ENCODE data around the gene NUP54. TPM values are rescaled to one million over a fixed set of nuclear protein-coding genes. Genes with fewer than 3 reads are reported as not detected.

NUP54 gene
- 10 to 100 TPM; 14.0 to 29.8 (median 20.7) TPM for polyA plus RNA-seq

DNA sequence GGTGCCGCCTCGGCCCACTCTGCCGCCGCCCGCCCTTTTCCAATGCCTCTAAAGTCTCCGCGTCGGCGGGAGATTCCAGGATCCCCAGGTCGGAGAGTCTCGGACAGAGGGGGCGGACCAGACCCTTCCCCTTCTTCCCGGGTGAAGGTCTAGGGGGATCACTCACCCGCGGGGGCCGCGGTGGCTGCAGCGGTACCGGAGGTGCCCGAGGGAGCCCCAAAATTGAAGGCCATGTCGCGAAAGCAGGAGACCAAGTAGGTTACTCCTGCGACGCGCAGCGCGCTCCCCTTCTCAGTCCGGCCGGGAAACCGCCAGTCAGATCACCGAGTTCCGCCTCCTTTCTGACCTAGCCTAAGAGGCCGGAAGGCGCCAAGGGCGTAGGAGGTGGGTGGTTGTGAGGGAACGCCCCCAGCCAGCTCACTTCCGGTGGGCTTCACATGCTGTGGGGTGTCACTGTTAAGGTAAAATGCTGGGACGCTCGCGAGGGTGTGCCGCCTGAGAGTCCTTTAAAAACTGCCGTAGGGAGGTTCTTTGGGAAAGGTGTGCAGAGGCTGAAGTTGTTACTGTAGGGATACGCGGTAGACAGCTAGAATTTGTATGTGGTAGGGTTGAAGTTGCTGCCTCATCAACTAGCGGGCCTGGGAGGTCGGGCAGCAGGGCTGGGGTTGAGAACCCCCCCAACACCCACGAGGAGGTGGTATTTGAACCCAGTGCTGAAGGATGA, at the start of gene NUP54:
Gene NUP54, minus strand, starts transcription at position 256 of the 724 bp plus-strand sequence. Its CDS starts 23 bp downstream, at position 233.
- peak within 1 kb of the TSS; percentile 1 for H3K27ac ChIP-seq (ENCODE audit: low read depth, low read length)
- WGBS, 3 donors, result 0 to 1% (median 0%) methylated on average over 47 of the region's 47 CpGs

DNA sequence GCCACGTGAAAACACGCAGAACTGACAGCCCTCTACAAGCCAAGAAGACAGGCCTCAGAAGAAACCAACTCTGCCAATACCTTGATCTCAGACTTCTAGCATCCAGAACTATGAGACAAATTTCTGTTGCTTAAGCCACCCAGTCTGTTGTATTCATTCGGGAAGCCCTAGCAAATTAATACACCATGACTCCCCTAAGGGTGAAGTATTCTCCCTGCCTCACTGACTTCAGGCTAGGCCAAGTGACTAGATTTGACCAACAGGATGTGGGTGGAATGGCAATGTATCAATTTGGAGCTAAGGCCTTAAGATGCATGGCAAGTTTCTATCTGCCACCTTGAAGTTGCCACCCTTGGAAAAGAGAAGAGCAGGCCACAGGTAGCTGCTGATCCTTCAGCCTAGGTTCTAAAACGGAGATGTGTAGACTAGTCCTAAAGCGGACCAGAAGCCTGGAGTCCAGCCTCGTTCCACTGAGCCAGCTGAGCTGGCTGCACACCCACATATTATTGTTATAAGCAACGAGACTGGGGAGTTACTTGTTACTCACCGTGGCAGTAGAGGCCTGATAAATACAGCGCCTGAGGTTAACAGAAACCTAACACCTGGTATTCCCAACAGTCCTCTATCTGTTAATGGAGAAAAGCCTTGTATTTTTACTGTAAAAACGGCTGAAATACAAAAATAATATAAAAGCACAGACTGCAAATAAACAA, 49.0 kb upstream of the NUP54 start:
- 64 to 70% (median 67%) methylated on average over 10 of the region's 10 CpGs for WGBS, 3 donors
- H3K27ac ChIP-seq (ENCODE audit: low read depth, low read length), result no peak overlapping the region

DNA sequence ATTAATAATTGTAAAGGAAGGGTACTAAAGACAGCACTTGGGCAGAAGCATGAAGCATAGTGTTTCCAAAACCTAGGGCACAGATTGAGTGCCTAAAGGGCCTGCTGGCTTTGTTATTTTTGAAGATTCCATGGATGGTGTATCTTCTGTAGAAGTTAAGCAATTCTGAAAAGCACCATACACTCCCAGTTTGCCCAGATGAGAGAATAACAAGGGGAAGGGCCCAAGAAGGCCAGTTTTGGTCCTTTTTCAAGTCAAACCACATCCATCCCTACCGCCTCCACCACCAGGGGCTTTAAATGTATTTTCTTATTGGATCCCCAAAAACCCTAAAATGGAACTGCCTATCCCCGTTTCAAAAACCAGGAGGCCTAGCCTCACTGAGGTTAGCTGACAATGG, 48.2 kb upstream of the NUP54 start:
- peak overlapping the region; percentile 1 for H3K27ac ChIP-seq (ENCODE audit: low read depth, low read length)
- WGBS, 3 donors, result 96 to 98% (median 96%) methylated on average over 2 of the region's 2 CpGs

- H3K27ac ChIP-seq (ENCODE audit: low read depth, low read length), result no peak overlapping the region
- WGBS, 3 donors, result 60 to 79% (median 66%) methylated on average over 3 of the region's 3 CpGs
These were observed 47.1 kb upstream of the NUP54 start for GRCh38 chr4:76195326-76195725.

DNA sequence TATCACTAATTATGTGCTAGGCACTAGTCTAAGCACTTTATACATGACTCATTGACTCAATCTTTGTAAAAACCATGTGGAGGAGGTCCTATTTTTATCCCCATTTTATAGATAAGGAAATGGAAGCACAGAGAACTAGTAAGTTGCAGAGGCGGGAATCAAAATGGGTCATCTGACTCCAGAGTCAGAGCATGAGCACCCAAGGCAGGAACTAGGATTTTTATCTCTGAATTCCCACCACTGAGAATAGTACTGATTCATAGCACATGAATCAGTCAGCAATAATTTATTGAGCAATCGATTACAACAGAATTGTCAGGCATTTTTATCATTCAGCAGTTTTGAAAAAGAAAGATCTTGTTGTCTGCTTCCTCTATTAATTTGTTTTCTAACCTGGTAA, 46.1 kb upstream of the NUP54 start:
- H3K27ac ChIP-seq (ENCODE audit: low read depth, low read length), result no peak overlapping the region
- 44 to 54% (median 52%) methylated on average over 2 of the region's 2 CpGs for WGBS, 3 donors

GRCh38 chr4:76192236-76192635, 44.0 kb upstream of the NUP54 start:
- no peak overlapping the region for H3K27ac ChIP-seq (ENCODE audit: low read depth, low read length)
- 65 to 84% (median 68%) methylated on average over 2 of the region's 2 CpGs for WGBS, 3 donors

- 73 to 94% (median 90%) methylated on average over 3 of the region's 3 CpGs for WGBS, 3 donors
- H3K27ac ChIP-seq (ENCODE audit: low read depth, low read length), result no peak overlapping the region
These were observed 40.4 kb upstream of the NUP54 start for GRCh38 chr4:76188557-76188956.

DNA sequence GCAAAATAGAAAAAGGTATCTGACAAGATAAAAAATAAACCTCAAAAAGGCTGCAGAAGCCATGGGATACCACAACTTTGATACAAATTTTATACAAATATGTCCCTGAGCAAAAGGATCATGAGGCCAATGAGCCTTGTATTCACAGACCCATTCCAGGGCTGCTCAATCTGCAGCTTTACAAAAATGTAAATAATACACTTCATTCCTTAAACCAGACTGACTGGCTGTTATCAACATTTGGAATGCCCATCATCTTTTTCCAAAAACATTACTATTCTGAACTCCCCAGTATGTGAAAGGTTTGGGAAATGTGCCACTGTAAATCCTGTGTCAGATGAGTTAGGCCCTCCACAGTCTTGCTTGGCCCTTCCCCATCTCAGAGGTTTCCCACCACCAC, 40.0 kb upstream of the NUP54 start:
- no peak overlapping the region for H3K27ac ChIP-seq (ENCODE audit: low read depth, low read length)

- WGBS, 3 donors, result 35 to 54% (median 54%) methylated on average over 3 of the region's 3 CpGs
- H3K27ac ChIP-seq (ENCODE audit: low read depth, low read length), result no peak overlapping the region
These were observed 39.0 kb upstream of the NUP54 start for GRCh38 chr4:76187152-76187551.

GRCh38 chr4:76182463-76182862, 34.3 kb upstream of the NUP54 start:
- WGBS, 3 donors, result 92 to 95% (median 94%) methylated on average over 5 of the region's 5 CpGs
- no peak overlapping the region for H3K27ac ChIP-seq (ENCODE audit: low read depth, low read length)

- 49 to 62% (median 57%) methylated on average over 11 of the region's 11 CpGs for WGBS, 3 donors
- no peak overlapping the region for H3K27ac ChIP-seq (ENCODE audit: low read depth, low read length)
These were observed 31.5 kb upstream of the NUP54 start for GRCh38 chr4:76179398-76180318.

GRCh38 chr4:76178296-76178695, 30.1 kb upstream of the NUP54 start:
- H3K27ac ChIP-seq (ENCODE audit: low read depth, low read length), result no peak overlapping the region
- WGBS, 3 donors, result 36 to 63% (median 40%) methylated on average over 2 of the region's 2 CpGs

DNA sequence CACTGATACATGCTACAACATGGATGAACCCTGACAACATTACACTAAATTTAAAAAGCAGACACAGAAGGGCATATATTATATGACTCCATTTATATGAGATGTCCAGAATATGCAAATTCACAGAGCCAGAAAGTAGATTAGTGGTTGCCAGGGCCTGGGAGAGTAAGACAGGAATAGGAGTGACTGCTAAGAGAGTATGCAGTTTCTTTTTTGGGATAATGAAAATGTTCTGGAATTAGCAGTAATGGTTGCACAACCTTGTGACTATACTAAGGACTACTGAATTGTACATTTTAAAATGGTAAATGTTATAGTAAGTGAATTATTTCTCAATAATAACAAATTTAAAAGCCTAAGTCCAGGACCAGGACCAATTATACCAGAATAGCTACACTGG, 29.5 kb upstream of the NUP54 start:
- no peak overlapping the region for H3K27ac ChIP-seq (ENCODE audit: low read depth, low read length)

- no peak overlapping the region for H3K27ac ChIP-seq (ENCODE audit: low read depth, low read length)
- WGBS, 3 donors, result 94 to 100% (median 97%) methylated on average over 1 of the region's 1 CpG
These were observed 27.1 kb upstream of the NUP54 start for GRCh38 chr4:76175336-76175735.

DNA sequence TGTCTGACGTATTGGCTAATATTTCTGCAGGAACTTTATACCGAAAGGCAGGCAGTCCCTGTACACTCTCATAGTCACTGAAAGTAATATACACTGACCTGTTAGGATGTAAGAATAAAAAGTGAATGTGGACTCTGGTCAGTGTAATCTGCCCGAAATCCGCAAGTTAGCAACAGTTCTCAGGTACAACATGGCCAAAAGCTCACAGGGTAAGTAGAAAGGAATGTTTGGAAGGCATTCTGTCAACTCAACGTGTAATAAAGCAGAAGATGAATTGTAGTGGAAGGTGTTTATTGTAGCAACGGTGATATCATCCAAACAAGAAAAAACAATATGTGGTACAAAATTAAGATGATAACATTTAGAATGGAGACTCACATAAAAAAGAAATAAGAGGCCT, 26.0 kb upstream of the NUP54 start:
- 79 to 88% (median 87%) methylated on average over 6 of the region's 6 CpGs for WGBS, 3 donors
- H3K27ac ChIP-seq (ENCODE audit: low read depth, low read length), result no peak overlapping the region

DNA sequence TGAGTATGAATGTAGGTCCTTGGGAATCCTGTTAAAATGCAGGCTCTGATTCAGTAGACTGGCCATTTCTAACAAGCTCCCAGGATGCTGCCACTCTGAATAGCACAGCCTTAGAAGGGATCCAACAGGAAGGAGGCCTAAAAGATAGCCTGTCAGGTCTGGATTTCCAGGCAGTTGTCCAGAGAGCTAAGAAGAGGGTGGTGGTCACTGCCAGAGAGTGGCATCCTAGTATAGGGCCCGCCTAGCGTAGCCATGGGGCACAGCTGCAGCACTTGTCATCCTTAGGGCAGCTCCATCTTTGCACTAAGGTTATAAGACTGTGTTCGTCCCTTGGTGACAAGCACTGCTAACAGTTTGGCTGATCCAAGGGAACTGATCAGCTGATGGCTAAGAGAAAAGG, 20.5 kb upstream of the NUP54 start:
- 96 to 100% (median 98%) methylated on average over 3 of the region's 3 CpGs for WGBS, 3 donors
- no peak overlapping the region for H3K27ac ChIP-seq (ENCODE audit: low read depth, low read length)

GRCh38 chr4:76166480-76166879, 18.3 kb upstream of the NUP54 start:
- 87 to 89% (median 88%) methylated on average over 3 of the region's 3 CpGs for WGBS, 3 donors
- H3K27ac ChIP-seq (ENCODE audit: low read depth, low read length), result no peak overlapping the region

GRCh38 chr4:76160355-76160754, 12.2 kb upstream of the NUP54 start:
- no peak overlapping the region for H3K27ac ChIP-seq (ENCODE audit: low read depth, low read length)
- 13 to 46% (median 35%) methylated on average over 2 of the region's 2 CpGs for WGBS, 3 donors

GRCh38 chr4:76156635-76157034, 8.4 kb upstream of the NUP54 start:
- 6 to 10% (median 9%) methylated on average over 2 of the region's 2 CpGs for WGBS, 3 donors
- no peak overlapping the region for H3K27ac ChIP-seq (ENCODE audit: low read depth, low read length)

All from adipose tissue (tissue), 3 donors.